ENCODE data around the gene FNIP2.
A peak's percentile ranks its signal among the peaks of the same experiment; 100 is the strongest.

Gene FNIP2

DNA sequence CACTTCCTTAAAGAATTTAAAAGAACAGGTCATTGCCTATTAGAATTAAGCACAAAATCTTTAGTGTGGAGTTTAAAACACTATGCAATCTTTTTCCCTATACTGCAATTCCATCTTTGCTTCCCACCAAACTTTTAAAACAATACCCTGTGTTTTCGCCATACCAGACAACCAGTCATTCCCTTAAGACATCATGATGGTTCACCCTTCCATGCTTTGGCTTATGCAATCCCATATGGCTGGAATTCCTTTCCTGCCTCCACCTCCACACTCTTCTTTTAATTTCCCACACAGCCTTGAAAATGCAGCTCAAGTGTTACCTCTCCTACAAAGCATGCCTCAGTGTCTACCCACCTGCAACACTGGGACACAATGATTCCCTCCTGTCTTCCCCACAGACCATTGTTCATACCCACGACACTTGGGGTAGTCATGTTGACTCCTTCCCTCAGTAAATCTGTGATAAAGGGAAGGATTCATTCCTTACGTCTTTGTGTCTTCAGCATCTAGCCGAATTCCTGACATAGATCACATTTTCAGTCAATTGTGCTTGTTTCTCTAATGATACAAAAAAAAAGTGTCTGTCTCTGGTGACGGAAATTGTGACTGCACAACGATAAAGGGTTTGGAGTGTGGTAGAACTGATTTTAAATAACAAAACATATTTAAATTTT lies 166.3 kb downstream of the FNIP2 start:
- H3K4me3 ChIP-seq (ENCODE audit: control insufficient read depth, low read depth, low read length): no peak overlapping the region
- DNase-seq (ENCODE audit: low read depth): peak; percentile 64
- TF ChIP-seq, protein P1, sequence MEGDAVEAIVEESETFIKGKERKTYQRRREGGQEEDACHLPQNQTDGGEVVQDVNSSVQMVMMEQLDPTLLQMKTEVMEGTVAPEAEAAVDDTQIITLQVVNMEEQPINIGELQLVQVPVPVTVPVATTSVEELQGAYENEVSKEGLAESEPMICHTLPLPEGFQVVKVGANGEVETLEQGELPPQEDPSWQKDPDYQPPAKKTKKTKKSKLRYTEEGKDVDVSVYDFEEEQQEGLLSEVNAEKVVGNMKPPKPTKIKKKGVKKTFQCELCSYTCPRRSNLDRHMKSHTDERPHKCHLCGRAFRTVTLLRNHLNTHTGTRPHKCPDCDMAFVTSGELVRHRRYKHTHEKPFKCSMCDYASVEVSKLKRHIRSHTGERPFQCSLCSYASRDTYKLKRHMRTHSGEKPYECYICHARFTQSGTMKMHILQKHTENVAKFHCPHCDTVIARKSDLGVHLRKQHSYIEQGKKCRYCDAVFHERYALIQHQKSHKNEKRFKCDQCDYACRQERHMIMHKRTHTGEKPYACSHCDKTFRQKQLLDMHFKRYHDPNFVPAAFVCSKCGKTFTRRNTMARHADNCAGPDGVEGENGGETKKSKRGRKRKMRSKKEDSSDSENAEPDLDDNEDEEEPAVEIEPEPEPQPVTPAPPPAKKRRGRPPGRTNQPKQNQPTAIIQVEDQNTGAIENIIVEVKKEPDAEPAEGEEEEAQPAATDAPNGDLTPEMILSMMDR (conservative IDR thresholded peaks at IDR 0.05; ENCODE audit: control insufficient read depth, insufficient read depth, low read depth, low read length): no peak

DNA sequence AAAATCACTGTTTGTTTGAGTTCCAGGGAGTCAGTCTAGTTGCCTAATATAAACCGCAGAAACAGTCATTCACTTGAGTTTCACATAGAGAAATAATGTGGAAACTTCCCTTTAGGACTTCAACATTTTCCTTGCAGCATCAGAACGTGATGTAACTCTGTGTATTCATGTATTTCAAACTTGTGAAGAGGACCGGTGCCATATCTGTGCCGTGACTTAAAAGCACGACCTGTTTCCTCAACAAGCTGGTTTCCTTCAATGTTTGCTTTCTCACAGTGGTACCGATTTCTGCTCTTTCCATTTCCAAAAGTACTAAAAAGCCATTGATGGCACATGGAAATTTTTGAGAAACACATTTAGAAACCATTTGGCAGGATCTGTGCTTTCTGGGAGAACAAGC lies 167.4 kb downstream of the FNIP2 start:
- peak; percentile 72 for DNase-seq (ENCODE audit: low read depth)
- TF ChIP-seq, protein P1 (conservative IDR thresholded peaks at IDR 0.05; ENCODE audit: control insufficient read depth, insufficient read depth, low read depth, low read length): no peak
- H3K4me3 ChIP-seq (ENCODE audit: control insufficient read depth, low read depth, low read length): no peak overlapping the region

DNA sequence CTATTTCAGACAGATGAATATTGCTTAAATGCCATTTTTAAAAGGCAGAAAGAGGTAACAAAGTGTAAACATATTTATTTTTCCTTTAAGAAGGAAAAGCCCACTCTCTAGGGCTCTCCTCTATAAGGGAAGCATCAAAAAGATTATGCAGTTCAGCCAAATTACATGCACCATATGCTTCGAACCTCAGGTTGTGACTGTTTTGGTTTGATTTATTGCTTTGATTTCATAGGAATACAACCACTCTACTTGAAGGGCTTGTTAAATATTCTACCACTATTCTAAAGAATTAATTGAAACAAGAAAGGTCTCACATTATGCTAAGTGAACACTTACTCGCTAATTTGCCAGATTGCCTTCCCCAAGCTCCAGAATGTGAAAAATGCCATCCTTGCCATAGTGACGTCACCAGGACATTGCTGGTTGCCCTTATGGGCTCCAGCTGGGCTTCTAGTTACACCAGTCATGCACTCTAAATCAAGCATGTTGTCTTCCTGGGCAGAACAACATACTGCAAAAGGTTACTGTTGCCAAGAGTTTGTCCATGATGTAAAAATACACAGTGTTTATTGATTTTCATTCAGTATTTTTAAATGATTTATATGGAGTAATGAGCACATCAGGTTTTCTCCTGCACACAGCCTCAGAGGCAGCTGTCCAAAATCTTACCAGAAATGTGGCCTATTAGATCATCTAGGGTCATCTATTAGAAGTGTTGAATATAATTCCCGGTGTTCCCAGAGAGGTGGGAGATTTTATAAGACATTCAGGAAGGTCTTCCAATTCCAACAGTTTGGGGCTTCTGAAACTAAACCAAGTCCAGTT lies 169.6 kb downstream of the FNIP2 start:
- peak; percentile 75 for DNase-seq (ENCODE audit: low read depth)
- H3K4me3 ChIP-seq (ENCODE audit: control insufficient read depth, low read depth, low read length): no peak overlapping the region
- TF ChIP-seq, protein P1 (conservative IDR thresholded peaks at IDR 0.05; ENCODE audit: control insufficient read depth, insufficient read depth, low read depth, low read length): no peak

DNA sequence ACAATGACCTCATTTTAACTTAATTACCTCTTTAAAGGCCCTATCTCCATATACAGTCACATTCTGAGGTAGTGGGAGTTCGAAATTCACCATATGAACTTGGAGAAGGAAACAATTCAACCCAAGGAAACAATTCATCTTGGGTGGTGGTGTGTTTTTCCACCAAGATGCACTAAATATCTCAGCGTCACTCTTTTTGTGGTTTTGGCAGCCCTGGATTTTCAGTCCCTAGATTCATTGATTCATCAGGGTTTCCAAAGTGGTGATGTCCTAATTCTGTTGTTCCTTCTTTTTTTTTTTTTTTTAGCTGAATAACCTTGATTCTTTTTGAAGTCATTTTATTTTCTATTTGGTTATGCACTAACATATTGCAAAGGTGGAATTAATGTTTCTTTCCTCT lies 171.4 kb downstream of the FNIP2 start:
- peak; percentile 69 for DNase-seq (ENCODE audit: low read depth)
- no peak overlapping the region for H3K4me3 ChIP-seq (ENCODE audit: control insufficient read depth, low read depth, low read length)
- TF ChIP-seq, protein P1 (conservative IDR thresholded peaks at IDR 0.05; ENCODE audit: control insufficient read depth, insufficient read depth, low read depth, low read length): no peak

DNA sequence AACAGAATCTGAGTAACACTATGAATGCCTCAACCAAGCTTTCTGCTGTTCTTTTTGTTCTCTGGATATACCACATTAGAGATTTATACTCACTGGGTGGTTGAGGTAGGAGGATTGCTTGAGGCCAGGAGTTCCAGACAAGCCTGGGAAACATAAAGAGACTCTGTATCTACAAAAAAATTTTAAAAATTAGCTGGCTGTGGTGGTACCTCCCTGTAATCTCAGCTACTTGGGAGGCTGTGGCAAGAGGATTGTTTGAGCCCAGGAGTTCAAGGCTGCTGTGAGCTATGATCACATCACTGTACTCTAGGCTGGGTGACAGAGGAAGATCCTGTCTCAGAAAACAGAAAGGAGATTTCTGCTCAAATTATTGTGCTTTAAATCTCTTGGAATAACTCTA lies 172.5 kb downstream of the FNIP2 start:
- TF ChIP-seq, protein P1 (conservative IDR thresholded peaks at IDR 0.05; ENCODE audit: control insufficient read depth, insufficient read depth, low read depth, low read length): no peak
- DNase-seq (ENCODE audit: low read depth): no peak
- H3K4me3 ChIP-seq (ENCODE audit: control insufficient read depth, low read depth, low read length): no peak overlapping the region

DNA sequence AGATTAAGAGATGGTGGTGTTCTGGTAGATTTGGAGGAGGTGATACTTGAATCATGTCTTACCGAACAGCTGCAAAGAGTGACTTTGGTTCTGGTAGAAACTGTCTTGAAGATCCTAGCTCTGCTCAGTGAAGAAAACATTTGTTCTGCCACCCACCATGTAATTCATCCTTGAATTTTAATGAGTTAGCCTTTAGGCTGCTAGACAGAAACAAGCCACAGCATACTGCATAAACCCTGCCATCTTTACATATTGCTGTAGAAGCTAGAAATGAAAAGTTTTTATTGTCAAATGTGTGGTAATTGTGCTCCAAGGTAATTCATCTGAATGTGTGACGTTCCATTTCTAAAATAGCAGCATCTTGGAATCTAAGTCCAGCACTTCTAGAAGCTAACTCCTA lies 173.1 kb downstream of the FNIP2 start:
- TF ChIP-seq, protein P1 (conservative IDR thresholded peaks at IDR 0.05; ENCODE audit: control insufficient read depth, insufficient read depth, low read depth, low read length): no peak
- DNase-seq (ENCODE audit: low read depth): no peak
- no peak overlapping the region for H3K4me3 ChIP-seq (ENCODE audit: control insufficient read depth, low read depth, low read length)

All from fibroblast of mammary gland (primary cell).